ENCODE results near the gene GNG8.

The GNG8 gene

DNA sequence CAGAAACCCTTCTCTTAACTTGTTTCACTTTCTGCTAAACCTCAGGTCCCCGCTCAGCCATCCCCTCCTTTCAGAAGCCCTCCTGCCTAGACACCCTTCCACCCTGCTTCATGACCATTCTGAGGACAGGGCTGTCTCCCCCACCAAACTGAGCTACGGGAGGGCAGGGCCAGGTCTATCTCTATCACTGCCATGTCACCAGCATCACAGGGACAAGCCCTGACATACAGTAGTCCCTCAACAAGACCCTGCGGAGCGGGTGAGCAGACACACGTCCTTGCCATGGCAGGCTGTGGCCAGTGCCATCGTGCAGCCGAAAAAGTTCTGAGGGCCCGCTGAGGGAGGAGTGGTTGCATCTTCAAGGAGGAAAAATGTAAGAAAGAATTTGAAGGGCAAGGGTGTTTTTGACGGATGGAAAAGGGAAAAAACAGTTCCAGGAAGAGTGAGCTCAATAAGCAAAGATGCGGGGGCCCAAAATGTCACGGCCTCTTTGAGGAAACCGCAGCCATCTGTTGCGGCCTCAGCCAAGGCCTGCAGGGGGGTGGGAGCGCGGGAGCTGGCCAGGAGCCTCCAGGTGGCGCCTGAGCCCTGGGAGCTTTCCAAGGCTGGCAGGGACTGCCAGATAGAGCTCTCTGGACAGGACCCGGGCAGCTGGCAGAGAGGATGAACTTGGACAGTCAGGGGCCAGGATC, 19.2 kb downstream of the GNG8 start:
- peak; percentile 58 for DNase-seq

DNA sequence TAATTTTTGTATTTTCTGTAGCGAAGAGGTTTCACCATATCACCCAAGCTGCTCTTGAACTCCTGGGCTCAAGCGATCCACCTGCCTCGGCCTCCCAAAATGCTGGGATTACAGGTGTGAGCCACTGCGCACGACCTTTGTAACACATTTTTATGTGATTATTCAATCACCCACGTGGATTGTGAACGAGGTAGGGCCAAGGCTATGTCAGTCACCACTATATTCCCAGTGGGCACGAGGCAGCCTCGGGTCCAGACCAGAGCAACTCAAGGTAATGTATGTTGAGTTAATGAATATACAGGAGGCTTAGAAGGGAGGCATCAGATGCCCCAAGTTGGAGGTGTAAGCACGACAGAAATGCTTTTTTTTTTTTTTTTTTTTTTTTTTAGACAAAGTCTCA, 20.0 kb downstream of the GNG8 start:
- DNase-seq: no peak

DNA sequence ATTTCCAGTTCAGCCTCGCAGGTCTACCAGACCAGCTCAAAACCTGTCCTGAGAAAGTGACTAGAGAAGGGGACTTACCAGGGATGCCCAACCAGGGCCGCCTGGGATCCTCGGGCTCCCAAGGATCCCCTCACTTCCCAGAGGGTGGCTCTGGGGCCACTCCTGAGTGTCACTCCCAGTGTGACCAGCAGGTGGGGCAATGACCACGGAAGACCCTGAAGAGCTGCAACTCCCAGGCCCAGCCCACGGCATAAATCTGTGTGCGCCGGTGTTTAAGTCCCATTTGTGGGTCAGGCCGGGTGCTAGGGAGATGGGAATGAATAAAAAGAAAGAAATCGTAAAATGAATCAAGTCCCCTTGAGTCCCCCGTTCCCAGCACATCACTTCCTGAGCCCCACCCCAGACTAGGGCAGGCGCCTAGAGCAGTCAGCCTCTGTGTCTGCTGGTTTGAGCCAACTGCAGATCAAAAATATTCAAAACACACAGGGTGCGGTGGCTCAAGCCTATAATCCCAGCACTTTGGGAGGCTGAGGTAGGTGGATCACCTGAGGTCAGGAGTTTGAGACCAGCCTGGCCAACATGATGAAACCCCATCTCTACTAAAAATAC, 21.8 kb downstream of the GNG8 start:
- peak; percentile 74 for DNase-seq

DNA sequence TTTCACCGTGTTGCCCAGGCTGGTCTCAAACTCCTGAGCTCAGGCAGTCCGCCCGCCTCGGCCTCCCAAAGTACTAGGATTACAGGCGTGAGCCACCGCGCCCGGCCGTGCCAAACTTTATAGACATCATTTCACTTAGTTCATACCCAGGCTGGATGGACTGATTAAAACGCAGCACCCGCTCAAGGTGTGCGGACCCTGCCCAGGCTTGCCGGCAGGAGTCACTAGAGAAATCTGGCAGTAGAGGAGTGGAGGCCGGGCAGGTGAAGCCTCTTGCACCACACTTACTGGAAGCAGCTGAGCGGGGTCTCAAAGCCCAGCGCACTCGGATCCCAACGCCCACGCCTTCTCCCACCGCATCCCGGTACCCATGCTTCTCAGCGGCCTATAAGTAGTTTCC, 22.5 kb downstream of the GNG8 start:
- DNase-seq: no peak

DNA sequence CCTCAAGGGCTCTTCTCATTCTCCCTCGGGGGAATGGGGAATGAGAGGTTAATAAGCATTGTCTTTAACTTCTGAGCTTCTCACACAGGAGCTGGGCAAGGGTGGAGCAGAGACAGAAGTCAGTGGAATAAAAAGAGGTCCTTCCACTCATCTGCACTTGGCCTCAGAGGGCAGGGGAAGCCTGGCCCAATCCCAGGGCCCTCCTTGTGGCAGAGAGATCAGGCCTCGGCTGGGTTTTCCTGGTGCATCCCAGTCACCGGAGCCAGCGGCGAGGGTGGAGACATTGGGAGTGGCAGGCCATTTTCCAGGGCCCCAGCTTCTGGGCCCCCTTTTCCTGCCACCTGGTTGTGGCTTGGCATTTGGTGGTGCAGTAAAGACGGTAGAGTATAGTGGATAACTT, 24.2 kb downstream of the GNG8 start:
- DNase-seq: no peak

DNA sequence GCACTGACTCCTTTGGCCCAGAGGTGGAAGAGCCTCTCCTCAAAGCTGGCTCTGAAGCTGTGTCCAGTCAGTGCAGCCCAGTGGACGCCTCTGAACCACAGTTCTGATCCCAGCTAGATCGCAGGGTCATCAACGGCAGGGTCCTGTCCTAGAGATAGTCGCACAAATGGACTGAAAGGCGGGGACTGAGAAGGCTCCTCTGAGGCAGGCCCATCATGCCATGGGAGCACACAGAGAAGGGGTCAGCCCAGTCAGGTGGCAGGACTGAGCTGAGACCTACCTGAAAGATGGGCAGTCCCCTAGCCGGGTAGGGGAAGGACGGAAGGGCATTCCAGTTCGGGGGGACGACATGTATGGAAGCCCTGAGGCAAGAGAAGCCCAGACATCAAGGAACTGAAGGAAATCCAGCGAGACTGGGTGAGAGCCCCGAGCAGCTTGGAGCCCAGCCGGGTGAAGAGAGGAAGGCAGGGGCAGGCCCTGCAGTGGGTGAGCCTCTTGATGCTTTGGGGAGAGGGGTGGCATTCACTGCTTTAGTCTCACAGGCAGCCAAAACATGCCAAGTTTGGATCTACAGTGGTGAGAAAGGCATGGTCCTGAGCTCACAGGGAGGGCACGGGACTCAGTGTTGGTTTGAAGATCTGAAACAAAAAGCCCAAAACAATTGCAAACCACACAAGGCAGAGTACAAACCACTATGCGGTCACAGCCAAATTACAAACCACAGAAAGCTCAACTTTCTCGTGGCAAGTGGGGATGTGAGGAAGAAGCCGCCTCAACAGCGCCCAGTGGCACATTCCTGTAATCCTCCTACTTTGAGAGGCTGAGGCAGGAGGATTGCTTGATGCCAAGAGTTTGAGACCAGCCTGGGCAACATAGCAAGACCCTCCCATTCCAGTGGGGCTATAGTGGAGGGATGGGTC, 24.9 kb downstream of the GNG8 start:
- no peak for DNase-seq

DNA sequence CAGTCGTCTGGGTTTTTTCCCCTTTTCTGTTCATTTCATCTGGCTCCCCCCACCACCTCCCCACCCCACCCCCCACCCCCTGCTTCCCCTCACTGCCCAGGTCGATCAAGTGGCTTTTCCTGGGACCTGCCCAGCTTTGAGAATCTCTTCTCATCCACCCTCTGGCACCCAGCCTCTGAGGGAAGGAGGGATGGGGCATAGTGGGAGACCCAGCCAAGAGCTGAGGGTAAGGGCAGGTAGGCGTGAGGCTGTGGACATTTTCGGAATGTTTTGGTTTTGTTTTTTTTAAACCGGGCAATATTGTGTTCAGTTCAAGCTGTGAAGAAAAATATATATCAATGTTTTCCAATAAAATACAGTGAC, 25.6 kb downstream of the GNG8 start:
- no peak for DNase-seq

DNA sequence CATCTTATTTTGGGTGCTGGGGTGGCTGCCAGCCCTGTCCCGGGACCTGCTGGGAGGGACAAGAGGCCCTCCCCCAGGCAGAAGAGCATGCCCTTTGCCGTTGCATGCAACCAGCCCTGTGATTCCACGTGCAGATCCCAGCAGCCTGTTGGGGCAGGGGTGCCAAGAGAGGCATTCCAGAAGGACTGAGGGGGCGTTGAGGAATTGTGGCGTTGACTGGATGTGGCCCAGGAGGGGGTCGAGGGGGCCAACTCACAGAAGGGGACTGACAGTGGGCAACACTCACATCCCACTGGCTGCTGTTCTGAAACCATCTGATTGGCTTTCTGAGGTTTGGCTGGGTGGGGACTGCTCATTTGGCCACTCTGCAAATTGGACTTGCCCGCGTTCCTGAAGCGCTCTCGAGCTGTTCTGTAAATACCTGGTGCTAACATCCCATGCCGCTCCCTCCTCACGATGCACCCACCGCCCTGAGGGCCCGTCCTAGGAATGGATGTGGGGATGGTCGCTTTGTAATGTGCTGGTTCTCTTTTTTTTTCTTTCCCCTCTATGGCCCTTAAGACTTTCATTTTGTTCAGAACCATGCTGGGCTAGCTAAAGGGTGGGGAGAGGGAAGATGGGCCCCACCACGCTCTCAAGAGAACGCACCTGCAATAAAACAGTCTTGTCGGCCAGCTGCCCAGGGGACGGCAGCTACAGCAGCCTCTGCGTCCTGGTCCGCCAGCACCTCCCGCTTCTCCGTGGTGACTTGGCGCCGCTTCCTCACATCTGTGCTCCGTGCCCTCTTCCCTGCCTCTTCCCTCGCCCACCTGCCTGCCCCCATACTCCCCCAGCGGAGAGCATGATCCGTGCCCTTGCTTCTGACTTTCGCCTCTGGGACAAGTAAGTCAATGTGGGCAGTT, 26.2 kb downstream of the GNG8 start:
- DNase-seq: no peak

DNA sequence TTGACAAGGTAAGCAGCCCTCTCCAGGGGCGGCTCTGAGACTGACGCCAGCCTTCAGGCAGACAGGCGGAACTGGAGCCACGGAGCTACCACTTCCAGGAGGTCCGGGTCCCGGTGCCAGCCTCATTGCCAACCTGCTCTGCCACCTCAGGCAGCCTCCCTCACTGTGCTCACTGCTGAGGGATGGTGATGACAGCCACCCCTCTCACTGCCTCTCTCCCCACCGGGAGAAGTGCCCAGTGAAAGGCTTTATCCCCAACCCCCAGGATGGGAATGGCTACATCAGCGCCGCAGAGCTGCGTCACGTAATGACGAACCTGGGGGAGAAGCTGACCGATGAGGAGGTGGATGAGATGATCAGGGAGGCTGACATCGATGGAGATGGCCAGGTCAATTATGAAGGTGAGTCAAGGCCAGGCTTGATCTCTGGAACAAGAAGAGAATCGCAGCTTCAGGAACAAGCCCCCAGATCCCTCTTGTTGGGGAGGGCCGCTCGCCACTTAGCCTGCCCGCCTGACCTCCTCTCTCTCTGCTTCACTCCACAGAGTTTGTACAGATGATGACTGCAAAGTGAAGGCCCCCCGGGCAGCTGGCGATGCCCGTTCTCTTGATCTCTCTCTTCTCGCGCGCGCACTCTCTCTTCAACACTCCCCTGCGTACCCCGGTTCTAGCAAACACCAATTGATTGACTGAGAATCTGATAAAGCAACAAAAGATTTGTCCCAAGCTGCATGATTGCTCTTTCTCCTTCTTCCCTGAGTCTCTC, 27.2 kb downstream of the GNG8 start:
- DNase-seq: no peak

DNA sequence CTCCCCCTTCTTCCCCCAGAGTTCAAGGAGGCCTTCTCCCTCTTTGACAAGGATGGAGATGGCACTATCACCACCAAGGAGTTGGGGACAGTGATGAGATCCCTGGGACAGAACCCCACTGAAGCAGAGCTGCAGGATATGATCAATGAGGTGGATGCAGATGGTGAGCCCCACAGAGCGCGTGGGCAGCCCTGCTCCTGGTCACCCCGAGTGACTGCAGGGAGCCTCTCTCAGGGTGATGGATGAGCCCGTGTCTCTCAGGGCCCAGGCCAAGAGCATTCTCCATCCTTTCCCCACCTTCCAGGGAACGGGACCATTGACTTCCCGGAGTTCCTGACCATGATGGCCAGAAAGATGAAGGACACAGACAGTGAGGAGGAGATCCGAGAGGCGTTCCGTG, 27.8 kb downstream of the GNG8 start:
- DNase-seq: no peak

DNA sequence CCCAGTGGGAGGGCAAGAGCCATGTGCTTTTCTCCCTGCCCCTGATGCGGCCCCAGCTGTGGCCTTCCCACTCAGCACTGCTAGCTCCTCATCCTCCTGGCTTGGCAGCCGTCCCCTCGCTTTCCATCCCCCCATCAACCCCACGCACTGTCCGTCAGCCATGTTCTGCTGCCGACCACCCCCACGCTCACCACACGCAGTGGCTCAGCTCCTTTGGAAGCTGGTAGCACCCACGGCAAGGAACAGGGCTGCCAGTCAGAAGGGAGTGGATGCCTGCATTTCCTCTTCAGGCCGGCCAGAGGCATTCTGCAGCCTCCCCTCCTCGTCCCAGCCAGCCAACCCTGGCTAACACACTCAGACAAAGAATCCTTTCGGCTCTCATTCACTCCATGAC, 28.6 kb downstream of the GNG8 start:
- DNase-seq: no peak

DNA sequence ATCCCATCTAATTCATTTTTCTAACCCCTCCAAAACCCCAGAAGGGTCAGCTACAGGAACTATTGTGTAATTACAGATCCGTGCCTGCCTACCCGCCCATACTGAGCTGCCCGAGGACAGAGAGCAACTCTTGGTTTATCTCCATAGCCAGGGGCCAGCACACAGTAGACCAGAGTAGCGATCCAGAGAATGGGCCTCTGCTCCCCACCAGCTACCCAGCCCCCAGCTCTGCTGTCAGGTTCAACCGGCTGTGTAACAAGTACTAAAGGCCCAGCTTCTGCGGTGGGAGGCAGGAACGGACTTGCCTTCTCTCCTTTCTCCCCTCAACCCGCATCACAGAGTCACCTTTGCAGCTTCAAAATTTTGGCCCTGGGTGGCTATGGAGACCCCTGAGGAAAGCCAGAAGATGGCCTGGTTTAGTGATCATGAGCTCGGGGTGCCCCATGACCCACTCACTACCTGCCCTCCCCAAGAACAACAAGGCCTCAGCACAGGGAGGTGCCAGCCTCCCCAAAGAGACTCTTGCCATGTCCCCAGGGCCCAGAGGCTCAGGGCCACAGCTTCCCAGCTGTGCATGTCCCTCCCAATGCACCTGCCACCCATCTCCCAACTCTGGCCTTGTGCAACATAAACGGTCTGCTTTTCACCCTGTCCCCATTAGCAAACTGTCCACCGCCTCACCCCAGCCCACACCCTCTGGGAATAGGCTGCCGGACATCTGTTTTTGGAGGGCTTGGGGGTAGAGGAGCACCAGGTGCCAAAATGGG, 29.1 kb downstream of the GNG8 start:
- no peak for DNase-seq

DNA sequence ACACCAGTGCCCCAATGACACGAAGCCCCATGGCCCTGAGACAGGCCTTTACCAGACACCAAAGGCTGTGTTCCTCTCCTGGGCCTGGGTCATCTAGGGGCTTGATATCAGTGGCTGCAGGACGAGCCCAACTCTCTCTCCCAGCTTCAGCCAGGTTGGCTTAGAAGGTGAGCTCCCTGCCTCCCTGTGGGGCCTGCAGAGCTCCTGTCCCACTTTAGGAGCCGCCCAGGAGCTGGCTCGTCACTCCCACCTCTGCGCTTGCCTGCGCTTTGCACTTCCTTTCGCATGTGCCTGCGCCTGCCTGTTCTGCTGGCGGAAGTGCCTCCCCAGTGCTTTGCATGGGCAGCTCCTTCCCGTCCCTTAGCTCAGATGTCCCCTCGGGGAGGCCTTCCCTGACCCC, 30.0 kb downstream of the GNG8 start:
- no peak for DNase-seq

DNA sequence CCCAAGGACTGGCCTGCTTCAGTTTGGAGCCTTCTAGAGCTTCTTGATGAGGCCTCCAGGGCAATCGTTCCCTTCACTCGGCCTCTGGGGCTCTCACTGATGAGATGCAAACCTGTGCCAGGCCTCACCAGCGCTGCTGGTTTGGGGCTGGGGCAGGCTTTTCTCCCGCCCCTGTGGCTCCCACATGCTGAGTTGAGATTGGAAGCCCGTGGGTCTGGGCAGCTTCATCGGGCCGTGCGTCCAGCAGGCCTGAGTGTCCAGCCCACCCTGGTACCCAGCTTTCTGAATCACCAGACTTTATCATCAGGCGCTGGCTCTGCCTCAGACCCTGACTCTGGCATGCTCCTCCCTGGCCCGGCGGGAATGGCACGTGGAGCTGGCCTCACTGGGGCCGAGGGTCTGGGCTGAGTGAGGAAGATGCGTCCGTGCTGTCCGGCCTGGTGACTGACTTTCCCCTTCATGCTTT, 30.6 kb downstream of the GNG8 start:
- no peak for DNase-seq

DNA sequence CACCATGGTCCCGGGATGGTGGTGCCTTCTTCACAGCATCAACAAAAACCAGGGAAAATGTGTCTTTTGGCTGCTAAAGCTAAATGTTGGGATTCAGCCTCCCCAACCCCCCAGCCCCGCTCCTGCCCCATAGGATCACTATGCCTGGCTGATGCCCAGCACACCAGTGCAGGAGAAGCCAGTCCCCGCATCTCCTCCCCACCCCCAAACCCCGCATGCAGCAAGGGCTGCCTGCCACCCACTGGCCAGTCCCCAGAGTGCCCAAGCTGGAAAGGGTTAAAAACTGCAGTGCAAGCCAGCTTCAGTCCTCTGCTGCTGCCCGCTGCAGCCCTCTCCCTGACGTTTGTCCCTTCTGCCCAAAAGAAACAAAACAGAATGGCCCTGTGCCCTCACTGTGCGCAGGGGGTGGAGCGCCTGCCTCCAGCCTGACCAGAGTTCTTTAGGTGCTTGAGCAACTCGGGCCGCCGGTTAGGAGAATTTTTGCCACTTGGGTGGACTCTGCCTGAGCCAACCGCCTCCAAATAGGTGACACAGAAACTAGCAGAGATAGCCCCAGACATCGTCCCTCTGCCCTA, 31.1 kb downstream of the GNG8 start:
- DNase-seq: no peak

DNA sequence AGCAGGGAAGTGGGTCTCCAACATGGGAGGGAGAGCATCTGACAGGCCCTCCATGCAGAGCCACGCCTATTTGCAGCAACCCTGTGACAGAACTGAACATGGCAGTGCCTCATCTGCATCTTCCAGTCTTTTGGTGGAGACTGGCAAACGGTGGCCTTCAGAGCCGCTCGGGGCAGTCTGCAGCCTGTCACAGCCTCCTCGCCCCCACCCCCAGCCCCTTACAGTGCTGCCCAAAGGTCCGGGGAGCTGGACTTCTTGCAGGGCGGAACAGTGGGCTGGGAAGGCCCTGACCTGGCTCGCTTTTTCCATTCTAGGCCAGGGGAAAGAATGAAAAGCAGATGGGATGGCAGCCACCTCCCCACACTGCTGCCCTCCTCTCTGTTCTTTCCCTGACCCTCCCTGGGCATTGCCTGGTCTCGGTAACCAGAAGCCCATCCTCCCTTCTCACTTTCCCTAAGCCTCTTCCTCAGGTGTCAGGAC, 32.2 kb downstream of the GNG8 start:
- no peak for DNase-seq

DNA sequence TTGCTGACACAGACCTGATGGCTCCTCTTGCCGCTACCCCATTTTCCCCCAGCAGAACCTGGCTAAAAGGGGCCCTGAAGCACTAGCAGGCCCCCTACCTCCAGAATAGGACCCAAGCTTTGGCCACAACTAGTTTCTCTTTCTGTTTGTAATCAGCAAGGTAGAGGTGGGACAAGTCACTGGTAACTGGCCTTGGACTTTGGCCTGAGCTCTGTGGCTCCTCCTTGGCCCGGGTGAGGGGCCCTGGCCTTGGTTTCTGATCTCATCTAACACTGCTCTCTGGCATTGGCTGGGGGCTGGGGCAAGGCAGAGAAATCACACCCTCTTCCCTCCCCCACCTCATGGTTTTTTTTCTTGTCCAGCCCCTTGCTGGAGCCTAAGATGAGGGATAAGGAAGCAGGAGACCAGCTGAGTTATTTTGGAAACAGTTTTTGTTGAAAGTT, 32.8 kb downstream of the GNG8 start:
- peak; percentile 24 for DNase-seq

DNA sequence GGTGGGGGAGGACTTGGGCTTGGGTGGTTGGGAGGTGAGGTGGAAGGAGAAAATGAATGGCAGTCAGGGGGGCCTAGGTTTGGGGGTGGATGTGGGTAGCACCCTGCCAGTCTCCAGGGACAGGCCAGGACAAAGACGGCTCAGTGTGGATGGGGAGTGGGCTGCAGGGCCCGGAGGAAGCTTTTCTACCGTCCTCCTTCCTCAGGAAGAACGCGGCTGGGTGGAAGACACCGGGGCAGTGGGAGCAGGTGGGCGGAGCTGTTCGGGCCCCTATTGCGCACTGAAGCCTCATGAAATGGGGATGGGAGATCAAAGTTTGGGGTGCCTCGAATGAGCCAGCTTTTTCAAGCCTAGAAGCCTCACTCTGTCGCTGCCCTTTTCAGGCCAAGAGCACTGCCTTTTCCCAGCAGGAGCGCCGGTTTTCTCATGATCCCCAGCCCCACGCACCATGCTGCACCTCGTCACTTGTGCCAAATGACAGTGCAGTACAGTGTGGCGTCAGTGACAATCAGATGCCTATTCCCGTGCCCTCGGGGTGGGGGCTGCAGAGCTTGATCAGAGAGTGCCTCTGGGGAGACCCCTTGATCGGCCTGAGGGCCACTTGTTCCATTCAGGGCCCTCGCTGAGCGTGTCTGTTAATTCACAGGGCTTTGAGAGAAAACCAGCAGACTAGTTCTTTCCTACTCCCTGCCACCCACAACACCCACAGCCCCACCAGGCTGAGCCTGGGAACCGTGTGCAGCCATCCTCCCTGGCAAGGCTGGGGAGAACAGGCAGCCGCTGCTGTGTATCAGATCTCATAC, 33.4 kb downstream of the GNG8 start:
- DNase-seq: peak; percentile 39

DNA sequence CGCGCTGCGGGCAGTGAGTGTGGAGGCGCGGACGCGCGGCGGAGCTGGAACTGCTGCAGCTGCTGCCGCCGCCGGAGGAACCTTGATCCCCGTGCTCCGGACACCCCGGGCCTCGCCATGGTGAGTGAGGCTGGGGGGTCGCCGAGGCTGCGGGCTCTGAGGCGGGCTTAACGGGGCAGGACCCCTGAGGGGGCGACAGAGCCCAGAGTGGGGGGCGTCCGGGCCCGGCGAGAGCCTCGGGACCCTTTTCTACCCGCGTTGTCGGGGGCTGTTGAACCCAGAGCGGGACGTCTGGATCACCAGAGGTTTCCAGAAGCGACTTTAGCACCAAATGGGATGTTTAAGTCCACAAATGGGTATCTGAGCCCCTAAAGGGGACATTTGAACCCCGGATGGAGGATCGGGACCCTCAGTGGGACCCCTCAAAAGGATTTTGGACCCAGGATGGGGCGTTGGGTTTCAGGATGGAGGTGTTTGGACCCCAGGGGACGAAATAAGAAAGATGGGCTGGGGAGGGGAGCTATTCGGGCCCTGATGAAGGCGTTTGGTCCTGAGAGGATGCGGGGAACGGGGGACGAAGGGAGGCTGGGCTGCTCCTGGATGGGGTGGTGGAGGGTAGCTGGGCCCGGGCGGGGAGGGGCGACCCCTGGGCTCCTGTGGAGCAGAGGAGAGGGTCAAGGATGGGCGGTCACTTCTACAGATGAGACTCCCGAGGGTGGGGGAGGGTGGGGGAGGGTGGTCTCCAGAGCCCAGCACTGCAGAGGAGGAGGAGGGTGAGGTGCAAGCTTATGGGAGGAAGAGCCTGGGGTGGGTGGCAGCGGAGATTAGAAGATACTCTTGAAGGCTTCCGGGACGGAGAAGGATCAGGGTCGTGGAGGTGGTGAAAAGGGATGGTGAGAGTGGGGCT, 34.4 kb downstream of the GNG8 start, which contains the start of gene CALM3:
CALM3 (plus strand) TSS at position 13 of the 907 bp plus-strand sequence; CDS start at position 118, 105 bp downstream.
- DNase-seq: peak; percentile 24

Data from hematopoietic multipotent progenitor cell treated with erythropoietin and hydrocortisone succinate and interleukin-3 and kit ligand, for 8 days (in vitro differentiated cells).